HG03025 (cell line): ENCODE data around the gene SPIN1.

Source experiments
- ATAC-seq: cut with Tn5 transposase; IDR thresholded peaks from one replicate; pipeline ENCODE4 v1.9.1; 2021; ENCODE audit warnings: mild to moderate bottlenecking, moderate library complexity; ENCODE audit not compliant: unreplicated experiment, low FRiP score

The SPIN1 gene

DNA sequence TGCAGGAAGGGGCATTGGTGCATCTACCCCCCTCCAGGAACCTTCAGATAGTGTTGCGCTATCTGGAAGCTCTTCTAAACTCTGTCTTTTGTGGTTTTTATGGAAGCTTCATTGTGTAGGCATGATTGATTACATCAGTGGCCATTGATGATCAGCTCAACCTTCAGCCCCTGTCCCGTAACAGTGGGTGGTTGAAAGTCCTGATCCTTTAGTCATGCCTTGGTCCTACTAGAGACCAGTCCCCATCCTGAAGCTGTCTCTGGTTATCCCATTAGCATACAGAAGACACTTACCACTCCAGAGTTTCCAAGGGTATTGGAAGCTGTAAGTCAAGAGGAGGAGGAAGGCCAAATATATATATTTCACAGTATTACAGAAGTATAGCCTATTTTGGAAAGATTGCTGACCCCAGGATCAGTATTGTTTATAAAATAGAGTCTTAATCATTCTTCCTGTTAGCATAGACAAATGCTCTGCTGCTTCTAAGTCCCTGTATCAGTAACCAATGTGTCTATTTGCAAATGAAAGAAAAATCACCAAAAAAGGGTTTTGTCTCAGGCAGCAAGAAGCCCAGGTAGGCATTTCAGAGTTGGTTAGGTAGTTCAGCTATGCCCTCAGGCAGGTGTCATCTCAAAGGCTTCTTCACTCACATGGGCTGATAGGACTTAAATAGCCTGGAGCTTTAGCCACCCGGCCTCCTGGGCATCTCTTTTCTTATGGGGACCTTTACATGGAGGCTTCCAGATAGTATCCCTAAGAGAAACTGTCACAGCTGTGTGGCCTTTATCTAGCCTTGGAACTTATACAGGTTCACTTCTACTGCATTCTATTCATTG lies 41.6 kb downstream of the SPIN1 start:
- no peak for ATAC-seq

GRCh38 chr9:88433583-88434255 lies 45.5 kb downstream of the SPIN1 start:
- no peak for ATAC-seq

- no peak for ATAC-seq
Measured at GRCh38 chr9:88435336-88435735, 47.1 kb downstream of the SPIN1 start.

DNA sequence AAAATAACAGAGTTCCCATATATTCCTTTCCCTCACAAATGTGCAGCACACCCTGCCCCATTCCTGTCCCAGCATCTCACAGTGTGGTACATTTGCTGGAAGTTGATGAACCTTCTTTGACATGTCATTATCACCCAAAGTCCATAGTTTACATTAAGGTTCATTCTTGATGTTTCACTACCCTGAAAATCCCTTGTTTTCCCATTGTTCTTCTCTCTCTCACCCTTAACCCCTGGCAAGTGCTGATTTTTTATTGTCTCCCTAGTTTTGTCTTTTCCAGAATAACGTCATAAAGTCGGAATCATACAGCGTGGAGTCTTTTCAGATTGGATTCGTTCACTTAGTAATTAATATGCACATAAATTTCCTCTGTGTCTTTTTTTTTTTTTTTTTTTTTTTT lies 48.1 kb downstream of the SPIN1 start:
- ATAC-seq: no peak

GRCh38 chr9:88437210-88438146 lies 49.2 kb downstream of the SPIN1 start:
- ATAC-seq: no peak

DNA sequence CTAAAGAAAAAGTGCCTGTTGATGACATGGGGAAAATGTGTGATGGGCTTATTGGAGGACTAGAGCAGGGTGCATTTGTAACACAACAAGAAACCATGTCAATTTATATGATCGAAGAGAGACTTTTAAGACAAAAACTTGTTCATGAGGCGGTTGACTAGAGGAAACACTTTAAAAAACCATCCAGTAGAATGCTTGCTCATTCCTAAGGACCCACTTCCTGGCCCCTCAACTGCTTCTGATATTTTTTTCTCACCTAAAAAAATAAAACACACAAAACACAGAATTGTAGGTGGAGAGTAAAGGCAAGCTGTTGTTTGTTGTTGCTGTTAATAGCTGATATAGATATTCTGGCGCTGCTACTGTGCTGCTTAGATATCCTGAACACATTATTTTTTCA lies 50.6 kb downstream of the SPIN1 start:
- ATAC-seq: no peak

DNA sequence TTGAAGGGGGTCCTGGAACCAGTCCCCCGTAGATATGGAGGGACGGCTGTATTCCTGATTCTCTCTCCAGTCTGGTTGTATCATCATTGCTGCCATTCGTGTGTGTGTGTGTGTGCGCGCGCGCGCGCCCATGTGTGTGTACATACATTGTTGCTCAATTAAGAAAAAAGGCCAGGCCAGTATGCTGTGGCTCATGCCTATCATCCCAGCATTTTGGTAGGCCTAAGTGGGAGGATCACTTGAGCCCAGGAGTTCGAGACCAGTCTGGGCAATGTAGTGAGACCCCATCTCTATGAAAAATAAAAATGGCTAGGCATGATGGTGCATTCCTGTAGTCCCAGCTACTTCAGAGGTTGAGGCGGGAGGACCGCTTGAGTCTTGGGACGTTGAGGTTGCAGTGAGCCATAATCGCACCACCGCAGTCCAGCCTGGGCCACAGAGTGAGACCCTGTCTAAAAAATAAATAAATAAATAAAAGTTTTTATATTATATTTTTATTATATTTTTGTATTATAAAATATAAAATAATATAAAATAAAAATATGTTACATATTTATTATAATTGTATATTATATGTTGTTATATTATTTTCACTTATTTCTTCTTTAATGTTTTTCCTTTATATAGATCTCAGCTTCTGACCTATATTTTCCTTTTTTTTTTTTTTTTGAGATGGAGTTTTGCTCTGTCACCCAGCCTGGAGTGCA lies 53.2 kb downstream of the SPIN1 start:
- ATAC-seq: no peak

DNA sequence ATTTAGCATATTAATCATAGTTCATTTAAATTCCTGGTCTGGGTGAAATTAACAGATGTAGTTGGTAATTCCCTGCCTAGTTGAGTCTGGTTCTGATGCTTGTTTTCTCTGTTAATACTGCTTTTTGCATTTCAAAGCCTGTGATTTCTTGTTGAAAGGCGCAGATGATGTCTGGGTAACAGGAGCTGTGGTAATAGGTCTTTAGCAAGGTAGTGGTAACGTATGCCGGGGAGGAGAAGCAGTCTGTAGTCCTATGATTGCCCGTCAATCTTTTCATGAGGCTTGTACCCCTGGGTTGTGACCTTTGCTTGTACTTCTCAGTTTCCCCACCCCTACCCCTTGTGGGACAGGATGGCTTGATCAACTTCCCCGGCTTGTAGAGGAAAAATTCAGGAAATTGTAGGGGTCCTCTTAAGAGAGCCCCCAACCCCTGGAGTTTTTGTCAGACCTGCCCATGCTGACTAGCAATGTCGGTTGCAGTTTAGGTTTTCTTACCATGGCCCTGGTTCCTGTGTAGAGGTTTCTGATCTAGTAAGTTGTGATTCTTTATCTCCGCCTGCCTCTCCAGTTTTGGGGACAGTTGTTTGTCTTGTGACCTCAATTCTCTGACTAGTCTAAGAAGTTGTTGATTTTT lies 55.4 kb downstream of the SPIN1 start:
- ATAC-seq: no peak

DNA sequence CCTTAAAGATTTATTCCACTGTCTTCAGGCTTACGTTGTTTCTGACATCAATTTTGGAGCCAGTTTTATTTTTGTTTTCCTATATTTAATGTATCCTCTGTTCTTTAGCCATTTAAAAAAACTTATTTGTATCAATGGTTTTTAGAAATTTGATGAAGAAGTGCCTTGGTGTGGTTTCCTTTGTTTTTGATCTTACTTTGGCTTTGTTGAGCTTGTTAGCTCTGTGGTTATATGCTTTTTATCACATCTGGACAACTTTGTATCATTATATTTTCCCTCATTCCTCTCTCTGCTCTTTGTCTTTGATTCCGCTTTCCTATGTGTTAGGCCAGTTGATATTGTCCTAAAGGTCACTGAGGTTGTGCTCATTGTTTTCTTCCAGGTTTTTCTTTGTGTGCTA lies 58.5 kb downstream of the SPIN1 start:
- no peak for ATAC-seq

GRCh38 chr9:88447431-88447830 lies 59.2 kb downstream of the SPIN1 start:
- no peak for ATAC-seq

DNA sequence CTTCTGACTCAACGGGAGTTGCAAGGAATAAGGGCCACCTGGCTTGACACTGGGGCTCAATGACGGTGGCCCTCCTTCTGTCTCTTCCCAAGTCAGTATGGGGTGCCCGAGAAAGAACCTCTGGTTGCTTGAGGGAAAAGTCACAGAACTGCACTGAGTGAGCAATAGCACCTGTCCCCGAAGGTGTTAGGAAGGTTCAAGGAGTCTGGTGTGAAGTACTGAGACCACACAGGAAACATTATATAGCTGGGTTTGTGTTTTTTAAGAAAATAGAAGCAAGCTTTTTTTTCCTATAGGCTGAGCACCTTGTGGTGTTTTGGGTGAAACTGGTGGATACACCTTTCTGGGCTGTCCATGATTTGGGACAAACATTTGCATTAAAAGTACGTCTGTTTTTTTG lies 62.9 kb downstream of the SPIN1 start:
- ATAC-seq: no peak

- ATAC-seq: no peak
Measured at GRCh38 chr9:88458716-88459465, 70.6 kb downstream of the SPIN1 start.

DNA sequence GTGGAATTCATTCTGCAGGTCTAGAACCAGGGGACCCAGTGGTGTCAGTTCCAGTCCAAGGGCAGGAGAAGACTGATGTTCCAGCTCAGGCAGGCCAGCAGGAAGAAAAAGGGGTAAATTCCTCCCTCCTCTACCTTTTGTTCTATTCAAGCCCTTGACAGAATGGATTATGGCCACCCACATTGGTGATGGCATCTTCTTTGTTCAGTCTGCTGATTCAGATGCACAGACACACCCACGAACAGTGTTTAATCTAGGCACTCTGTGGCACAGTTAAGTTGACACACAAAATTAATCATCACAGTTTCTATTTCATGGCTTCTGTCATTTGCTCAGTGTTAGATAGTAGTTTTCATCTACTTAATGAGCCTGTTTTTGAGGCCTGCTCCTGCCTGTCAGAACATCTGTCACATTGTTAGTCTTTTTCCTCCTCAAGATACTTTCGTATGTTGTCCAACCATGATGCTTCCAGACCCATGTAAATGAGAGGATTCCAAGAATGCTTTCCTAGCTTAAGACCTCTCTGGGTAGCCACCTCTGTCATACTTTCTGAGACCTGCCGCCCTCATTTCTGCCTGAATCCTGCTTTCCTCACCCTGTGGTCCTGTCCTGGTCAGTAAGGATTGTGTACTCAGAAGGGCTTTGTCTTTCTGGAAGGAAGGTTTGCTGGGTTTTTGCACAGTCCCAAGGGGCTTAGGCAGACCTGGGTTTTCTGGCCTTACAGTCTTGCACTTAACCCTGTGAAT lies 72.5 kb downstream of the SPIN1 start:
- ATAC-seq: no peak

DNA sequence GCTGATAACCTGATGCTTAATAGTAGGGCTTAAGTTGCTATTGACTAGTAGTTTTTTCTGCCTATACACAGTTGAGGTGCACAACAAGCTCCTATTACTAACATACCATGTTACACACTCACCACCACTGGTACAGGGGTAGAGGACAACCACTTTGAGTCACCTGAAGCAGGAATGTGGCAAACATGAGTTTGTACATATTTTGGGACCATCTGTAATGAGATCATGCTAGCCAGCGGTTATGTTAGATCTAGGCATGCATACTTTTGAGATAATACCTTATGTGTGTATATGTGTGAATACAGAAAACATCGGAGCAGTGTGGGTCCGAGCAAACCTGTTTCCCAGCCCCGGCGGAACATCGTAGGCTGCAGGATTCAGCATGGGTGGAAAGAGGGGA lies 73.9 kb downstream of the SPIN1 start:
- ATAC-seq: no peak

- no peak for ATAC-seq
Measured at GRCh38 chr9:88464851-88465250, 76.6 kb downstream of the SPIN1 start.

GRCh38 chr9:88468226-88468625 lies 80.0 kb downstream of the SPIN1 start:
- no peak for ATAC-seq

GRCh38 chr9:88476491-88477271 lies 88.4 kb downstream of the SPIN1 start:
- no peak for ATAC-seq

- no peak for ATAC-seq
Measured at GRCh38 chr9:88477300-88477751, 89.1 kb downstream of the SPIN1 start.
